DOHH2 (cell line): ENCODE results near the gene CENPP.

Source experiments
- H3F3A ChIP-seq: fragments of 200-600 bp; sonication (generic), shearing (Covaris generic); 2 replicates; pipeline ENCODE4 v1.6.0; 2016; ENCODE audit warnings: antibody characterized with exemption, mild to moderate bottlenecking; ENCODE audit not compliant: control insufficient read depth, insufficient read depth
- H3K27ac ChIP-seq: fragments of 200-600 bp; sonication (generic); 2 replicates; pipeline ENCODE4 v1.5.1; 2014; ENCODE audit warnings: low read depth, mild to moderate bottlenecking, low read length, moderate library complexity
- H3K27me3 ChIP-seq: fragments of 200-600 bp; sonication (generic); 2 replicates; pipeline ENCODE4 v1.6.1; 2014; ENCODE audit warnings: mild to moderate bottlenecking, low read length, mixed read lengths; ENCODE audit not compliant: control insufficient read depth
- H3K36me3 ChIP-seq: fragments of 200-600 bp; sonication (generic); 2 replicates; pipeline ENCODE4 v1.6.1; 2014; ENCODE audit warnings: mild to moderate bottlenecking, low read length, moderate library complexity, mixed read lengths; ENCODE audit not compliant: control insufficient read depth
- H3K4me1 ChIP-seq: fragments of 200-600 bp; sonication (generic); 2 replicates; pipeline ENCODE4 v1.6.1; 2014; ENCODE audit warnings: mild to moderate bottlenecking, low read length, mixed read lengths; ENCODE audit not compliant: control insufficient read depth
- H3K4me2 ChIP-seq: fragments of 200-600 bp; sonication (generic); 2 replicates; pipeline ENCODE4 v1.6.0; 2014; ENCODE audit warnings: mild to moderate bottlenecking, low read length, moderate library complexity
- H3K4me3 ChIP-seq: fragments of 200-600 bp; sonication (generic); 2 replicates; pipeline ENCODE4 v1.5.1; 2014; ENCODE audit warnings: mild to moderate bottlenecking, low read length, mixed read lengths
- H3K79me2 ChIP-seq: fragments of 200-600 bp; sonication (generic); 2 replicates; pipeline ENCODE4 v1.6.1; 2014; ENCODE audit warnings: mild to moderate bottlenecking, low read length, mixed read lengths; ENCODE audit not compliant: control insufficient read depth
- H3K9me2 ChIP-seq: fragments of 200-600 bp; sonication (generic); replicated peaks from 2 replicates; pipeline ENCODE4 v1.6.1; 2014; ENCODE audit warnings: mild to moderate bottlenecking, low read length, mixed read lengths; ENCODE audit not compliant: control insufficient read depth
- H3K9me3 ChIP-seq: fragments of 200-600 bp; sonication (generic); 2 replicates; pipeline ENCODE4 v1.6.1; 2014; ENCODE audit warnings: antibody characterized with exemption, low read length, mixed read lengths; ENCODE audit not compliant: control insufficient read depth, insufficient read depth
- H4K20me1 ChIP-seq: fragments of 200-600 bp; sonication (generic); 2 replicates; pipeline ENCODE4 v1.6.0; 2014; ENCODE audit warnings: low read depth, mild to moderate bottlenecking, antibody characterized with exemption, low read length, moderate library complexity; ENCODE audit not compliant: control insufficient read depth, insufficient read depth
- CTCF ChIP-seq: fragments of 200-600 bp; sonication (generic); IDR thresholded peaks from one replicate; pipeline ENCODE4 v1.5.1; 2014; ENCODE audit warnings: antibody characterized with exemption, mild to moderate bottlenecking, low read depth, low read length; ENCODE audit not compliant: poor library complexity, severe bottlenecking
- EZH2phosphoT487 ChIP-seq: fragments of 200-600 bp; sonication (generic); IDR thresholded peaks from 2 replicates; pipeline ENCODE4 v1.6.1; 2017; ENCODE audit warnings: borderline replicate concordance, mild to moderate bottlenecking, antibody characterized with exemption, low read length, moderate library complexity, mixed read lengths

CENPP gene

GRCh38 chr9:92479346-92479745 lies 153.6 kb downstream of the CENPP start:
- no peaks in the 10 kb centered on the region for H3K9me2 ChIP-seq
- no peak overlapping the region for H3K27ac ChIP-seq
- H3K4me3 ChIP-seq = no peak overlapping the region
- H3F3A ChIP-seq = no peaks in the 10 kb centered on the region
- no peaks in the 10 kb centered on the region for H3K4me1 ChIP-seq
- no peaks in the 10 kb centered on the region for H3K79me2 ChIP-seq
- H4K20me1 ChIP-seq = no peaks in the 10 kb centered on the region
- no peaks in the 10 kb centered on the region for H3K9me3 ChIP-seq
- H3K36me3 ChIP-seq = no peaks in the 10 kb centered on the region
- no peak overlapping the region for H3K4me2 ChIP-seq
- no peaks in the 10 kb centered on the region for H3K27me3 ChIP-seq
- TF ChIP-seq CTCF (no peak), EZH2phosphoT487 (no peak)

- no peaks in the 10 kb centered on the region for H3K27me3 ChIP-seq
Observed at GRCh38 chr9:92480291-92480771, 154.6 kb downstream of the CENPP start.

GRCh38 chr9:92480986-92481633 lies 155.4 kb downstream of the CENPP start:
- H3K4me2 ChIP-seq = no peak overlapping the region

More at GRCh38 chr9:92480291-92480771, 154.6 kb downstream of the CENPP start:
- Histone ChIP-seq H3K4me1 (no peaks in the 10 kb centered on the region), H3K36me3 (no peaks in the 10 kb centered on the region), H3K79me2 (no peaks in the 10 kb centered on the region), H3K9me2 (no peaks in the 10 kb centered on the region), H3K9me3 (no peaks in the 10 kb centered on the region), H3K4me2 (no peak overlapping the region), H4K20me1 (no peaks in the 10 kb centered on the region), H3K4me3 (no peak overlapping the region), H3F3A (no peaks in the 10 kb centered on the region), H3K27ac (no peak overlapping the region)
- TF ChIP-seq EZH2phosphoT487 = no peak
- TF ChIP-seq CTCF = no peak

More at GRCh38 chr9:92480986-92481633, 155.4 kb downstream of the CENPP start:
- no peaks in the 10 kb centered on the region for H3F3A ChIP-seq
- no peaks in the 10 kb centered on the region for H3K27me3 ChIP-seq
- no peak for TF ChIP-seq EZH2phosphoT487
- no peak for TF ChIP-seq CTCF
- no peaks in the 10 kb centered on the region for H3K9me3 ChIP-seq
- H3K36me3 ChIP-seq = no peaks in the 10 kb centered on the region
- H4K20me1 ChIP-seq = no peaks in the 10 kb centered on the region
- no peak overlapping the region for H3K4me3 ChIP-seq
- no peaks in the 10 kb centered on the region for H3K9me2 ChIP-seq
- no peaks in the 10 kb centered on the region for H3K79me2 ChIP-seq
- H3K27ac ChIP-seq = no peak overlapping the region
- H3K4me1 ChIP-seq = no peaks in the 10 kb centered on the region
